HG03469 (cell line): ENCODE data around the gene RBM23.

Source experiments
- ATAC-seq: cut with Tn5 transposase; IDR thresholded peaks from one replicate; pipeline ENCODE4 v1.9.1; 2021; ENCODE audit warnings: mild to moderate bottlenecking, moderate library complexity, moderate number of reproducible peaks; ENCODE audit not compliant: unreplicated experiment

Gene RBM23

GRCh38 chr14:22845821-22846625 is 72.9 kb downstream of the RBM23 start:
- no peak for ATAC-seq

DNA sequence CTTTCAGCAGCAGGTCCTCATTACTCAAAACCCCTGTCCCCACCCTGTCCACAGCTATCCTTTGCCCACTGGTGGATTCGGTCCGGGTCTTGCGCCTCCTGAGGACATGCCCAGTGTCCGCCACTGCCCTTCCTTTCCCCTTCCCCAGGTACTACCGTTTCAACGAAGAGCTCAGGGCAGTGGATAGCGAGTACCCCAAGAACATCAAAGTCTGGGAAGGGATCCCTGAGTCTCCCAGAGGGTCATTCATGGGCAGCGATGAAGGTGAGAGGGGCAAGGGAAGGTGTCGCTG is 73.9 kb downstream of the RBM23 start:
- ATAC-seq: no peak

DNA sequence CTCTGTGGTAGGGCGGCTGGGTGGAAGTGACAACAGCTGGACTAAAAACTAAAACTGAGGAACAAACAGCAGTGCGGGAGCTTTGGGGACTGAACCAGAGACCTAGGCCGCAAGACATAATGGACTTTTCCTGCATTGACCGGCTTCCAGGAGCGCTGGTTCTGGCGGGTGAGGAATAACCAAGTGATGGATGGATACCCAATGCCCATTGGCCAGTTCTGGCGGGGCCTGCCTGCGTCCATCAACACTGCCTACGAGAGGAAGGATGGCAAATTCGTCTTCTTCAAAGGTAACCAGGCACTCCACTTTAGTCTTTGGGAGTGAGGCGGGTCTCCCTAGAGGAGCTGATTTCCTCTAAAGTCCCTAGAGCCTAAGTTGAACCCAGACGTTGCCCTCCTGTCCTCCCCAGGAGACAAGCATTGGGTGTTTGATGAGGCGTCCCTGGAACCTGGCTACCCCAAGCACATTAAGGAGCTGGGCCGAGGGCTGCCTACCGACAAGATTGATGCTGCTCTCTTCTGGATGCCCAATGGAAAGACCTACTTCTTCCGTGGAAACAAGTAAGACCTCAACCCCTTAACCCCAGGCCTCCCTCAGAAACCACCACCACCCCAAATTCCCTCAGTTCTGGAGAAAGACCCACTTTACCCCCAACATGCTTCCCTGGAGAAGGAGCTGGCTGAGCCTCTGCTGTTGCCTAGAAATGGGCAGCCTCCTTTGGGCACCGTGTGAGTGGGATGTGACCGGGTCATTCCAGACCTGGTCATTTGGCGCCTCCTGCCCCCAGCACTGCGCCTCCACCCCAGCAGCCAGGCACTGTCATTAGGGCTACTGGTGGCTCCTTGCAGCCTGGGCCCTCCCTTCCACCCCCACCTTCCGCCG is 74.5 kb downstream of the RBM23 start:
- no peak for ATAC-seq
